ENCODE results near the gene DAAM2.

Gene DAAM2

DNA sequence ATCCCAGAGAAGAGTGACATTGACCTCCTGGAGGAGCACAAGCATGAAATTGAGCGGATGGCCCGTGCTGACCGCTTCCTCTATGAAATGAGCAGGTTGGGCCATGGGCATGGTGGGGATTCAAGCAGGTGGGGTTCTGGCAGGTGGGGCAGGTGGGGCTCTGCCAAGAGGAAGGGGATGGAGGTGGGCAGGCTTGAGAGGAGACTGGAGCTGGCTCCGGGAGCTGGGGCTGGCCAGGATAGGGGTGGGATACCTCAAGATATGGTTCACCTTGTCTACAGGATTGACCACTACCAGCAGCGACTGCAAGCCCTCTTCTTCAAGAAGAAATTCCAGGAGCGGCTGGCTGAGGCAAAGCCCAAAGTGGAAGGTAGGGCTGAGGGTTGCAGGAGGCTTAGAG lies 99.2 kb downstream of the DAAM2 start:
- peak; percentile 13 for DNase-seq

DNA sequence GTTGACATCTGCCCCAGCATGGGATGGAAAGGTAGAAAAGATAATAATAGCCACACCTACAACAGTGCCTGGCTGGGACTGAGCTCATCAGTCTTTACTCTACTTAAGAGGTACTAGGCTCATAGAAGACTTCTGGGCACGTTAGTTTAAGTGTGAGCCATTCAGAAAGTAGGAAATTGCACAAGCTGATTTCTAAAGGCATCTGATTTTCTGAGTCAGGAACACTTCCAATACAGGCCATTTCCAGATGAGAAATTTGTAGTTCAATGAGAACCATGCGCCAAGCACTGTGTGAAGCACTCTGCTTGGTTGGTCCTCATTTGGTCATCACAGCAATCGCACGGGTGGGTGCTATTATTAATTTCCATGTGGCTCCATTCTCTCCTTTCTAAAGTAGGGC lies 99.8 kb downstream of the DAAM2 start:
- no peak for DNase-seq

DNA sequence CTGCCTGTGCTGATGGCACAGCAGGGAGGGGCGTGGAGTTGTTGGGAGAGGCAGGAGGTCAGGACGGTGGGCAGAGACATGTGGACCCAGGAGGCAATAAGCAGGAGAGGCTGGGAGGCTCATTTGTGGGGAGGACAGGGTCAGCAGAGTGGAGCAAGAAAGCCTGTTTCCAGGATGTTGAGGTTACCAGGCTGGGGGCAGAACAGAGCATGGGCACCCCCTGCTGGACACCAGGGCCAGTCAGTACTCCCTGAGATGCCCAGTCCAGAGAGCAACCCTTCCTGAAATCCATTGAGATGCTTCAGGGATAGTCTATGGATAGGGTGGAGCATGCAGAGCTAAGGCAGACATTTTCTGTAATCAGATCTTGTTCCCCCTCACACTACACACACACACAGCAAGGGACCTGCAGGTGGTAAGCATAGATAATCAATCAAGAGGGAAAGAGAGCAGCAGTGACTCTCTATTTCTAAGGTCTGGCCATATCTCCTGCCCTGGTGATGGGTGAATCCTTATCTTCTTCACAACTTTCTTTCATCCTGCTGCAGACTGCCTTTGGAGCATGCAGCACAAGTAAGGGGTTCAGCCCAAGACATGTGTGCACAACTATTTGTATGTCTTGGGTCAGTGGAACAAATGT lies 100.4 kb downstream of the DAAM2 start:
- peak; percentile 7 for DNase-seq

GRCh38 chr6:39893286-39893685 lies 101.1 kb downstream of the DAAM2 start:
- DNase-seq, result no peak

- no peak for DNase-seq
Measured at GRCh38 chr6:39896701-39897100, 104.5 kb downstream of the DAAM2 start.

DNA sequence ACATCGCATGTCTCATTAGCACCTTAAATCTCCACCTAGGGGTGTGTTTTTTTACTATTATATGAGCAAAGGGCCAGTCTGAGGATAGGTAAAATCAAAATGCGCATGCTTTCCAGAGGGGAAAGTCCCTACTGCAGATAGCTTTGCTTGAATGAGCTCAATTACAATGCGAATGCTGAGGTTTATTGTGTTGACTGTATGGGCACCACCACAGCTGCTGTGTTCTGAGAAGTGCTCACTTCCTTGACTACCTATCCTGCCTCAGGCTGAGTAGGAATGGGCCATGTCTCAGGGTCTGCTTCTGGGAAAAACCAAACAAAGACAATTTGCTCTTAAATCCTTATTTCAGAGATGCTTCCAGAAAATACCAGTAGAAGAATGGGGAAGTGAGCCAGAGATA lies 105.5 kb downstream of the DAAM2 start:
- no peak for DNase-seq

DNA sequence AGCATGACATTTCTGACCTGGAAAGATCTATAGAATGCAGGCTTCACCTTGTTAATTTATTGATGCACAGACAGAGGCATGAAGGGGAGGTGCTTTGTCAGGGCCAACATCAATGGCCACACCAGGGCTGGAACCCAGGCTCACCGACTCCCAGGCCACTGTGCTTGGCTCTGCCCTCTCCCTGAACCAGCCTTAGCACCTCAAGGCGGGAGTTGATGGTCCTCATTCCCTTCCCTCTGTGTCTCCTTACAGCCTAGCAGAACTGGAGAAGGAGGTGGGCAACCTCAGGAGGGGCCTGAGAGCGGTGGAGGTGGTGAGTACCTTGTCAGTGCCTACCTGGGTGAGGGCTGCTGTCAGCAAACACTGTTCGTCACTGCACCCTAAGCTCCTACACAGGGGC lies 106.4 kb downstream of the DAAM2 start:
- DNase-seq, result no peak

DNA sequence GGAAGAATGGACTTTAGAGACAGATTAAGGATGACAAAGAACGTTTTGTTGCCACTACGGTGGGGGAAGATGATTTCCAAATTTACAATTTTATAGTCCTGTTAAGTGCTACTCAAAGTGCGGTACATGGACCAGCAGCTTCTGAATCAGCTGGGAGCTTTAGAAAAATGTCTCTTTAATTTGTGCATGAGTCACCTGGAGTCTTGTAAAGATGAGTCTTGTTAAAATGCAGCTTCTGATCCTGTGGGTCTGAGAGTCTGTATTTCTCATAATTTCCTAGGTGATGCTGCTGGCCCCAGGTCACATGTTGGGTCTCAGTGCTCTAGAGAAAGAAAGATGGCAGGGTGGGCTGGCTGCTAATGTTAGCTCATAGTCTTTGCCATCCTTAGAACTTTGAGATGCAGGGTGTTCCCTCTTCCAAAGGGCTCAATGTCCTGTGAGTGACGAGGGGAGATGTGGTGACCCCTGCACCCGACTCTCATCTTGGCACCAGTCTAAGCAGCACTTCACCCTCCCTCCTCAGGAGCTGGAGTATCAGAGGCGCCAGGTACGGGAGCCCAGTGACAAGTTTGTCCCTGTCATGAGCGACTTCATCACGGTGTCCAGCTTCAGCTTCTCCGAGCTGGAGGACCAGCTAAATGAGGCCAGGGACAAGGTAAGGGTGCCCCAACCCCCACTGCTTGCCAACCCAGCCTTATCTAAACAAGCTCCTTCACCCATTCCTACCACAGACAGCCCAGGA lies 107.5 kb downstream of the DAAM2 start:
- no peak for DNase-seq

DNA sequence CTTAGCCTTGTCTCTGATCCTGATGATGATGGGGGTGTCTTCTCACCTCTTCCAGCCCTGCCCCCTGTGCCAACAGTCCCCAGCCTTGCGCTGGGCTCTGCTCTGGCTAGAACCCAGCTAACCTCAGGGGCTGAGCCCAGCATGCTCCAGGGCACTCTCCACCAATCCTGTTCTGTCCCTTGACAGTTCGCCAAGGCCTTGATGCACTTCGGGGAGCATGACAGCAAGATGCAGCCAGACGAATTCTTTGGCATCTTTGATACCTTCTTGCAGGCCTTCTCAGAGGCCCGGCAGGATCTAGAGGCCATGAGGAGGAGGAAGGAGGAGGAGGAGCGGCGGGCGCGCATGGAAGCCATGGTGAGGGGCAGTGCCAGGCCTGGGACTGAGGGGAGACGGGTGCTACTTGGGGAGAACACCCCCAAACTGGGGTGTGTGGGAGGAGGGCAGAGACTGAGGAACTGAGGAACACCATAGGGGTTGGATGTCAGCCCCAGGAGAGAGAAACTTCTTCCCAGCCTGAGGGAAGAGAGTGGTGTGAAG lies 109.0 kb downstream of the DAAM2 start:
- no peak for DNase-seq

- DNase-seq, result no peak
Measured at GRCh38 chr6:39901670-39902069, 109.5 kb downstream of the DAAM2 start.

DNA sequence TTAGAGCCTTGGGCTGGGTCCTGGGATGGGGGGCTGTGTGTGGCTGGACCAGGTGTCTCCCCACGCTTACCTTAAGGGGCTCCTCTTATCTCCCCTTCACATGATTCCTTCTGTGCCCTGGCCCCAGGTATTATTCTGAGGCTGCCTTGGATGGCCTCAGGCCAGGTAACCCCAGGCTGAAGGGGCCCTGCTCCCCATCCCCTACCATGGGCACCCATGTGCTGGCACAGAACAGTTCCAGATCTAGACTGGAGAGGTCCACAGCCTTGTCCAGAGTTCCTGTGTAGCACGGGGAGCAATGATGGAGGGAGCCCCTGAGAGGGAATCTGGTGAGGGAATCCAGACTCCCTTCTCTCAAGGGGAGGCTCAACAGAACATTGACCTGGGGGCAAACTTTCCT lies 110.0 kb downstream of the DAAM2 start:
- no peak for DNase-seq

DNA sequence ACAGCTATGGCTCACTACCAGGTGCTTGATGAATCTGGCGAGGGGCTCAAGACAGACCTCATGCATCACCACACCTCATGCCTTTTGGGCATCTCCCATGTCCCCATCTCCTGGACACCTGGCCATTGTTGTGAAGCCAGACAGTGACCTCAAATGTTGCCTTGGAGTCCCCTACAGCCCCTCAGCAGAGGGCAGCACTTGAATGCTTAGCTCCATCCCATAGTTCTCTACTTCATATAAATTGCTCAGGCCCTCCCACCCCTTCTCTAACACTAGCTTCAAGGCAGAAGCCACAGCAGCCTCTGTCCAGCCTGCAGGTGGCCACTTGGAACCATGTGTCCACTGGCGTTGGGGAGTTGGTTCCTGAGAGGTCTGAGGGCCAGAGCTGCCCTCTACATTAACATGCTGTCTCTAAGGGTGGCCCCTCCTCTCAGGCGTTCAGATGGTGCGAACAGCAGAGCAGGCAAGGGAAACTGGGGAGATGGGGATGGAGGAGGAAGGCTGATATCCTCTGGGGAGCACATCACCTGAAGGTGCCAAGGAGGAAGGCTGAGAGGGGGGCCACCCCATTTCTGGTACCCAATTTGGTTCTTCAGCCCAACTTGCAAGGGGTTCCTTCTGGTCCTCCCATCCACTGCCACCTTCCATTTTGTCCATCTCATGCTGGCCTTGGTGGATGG lies 110.8 kb downstream of the DAAM2 start:
- DNase-seq, result no peak

DNA sequence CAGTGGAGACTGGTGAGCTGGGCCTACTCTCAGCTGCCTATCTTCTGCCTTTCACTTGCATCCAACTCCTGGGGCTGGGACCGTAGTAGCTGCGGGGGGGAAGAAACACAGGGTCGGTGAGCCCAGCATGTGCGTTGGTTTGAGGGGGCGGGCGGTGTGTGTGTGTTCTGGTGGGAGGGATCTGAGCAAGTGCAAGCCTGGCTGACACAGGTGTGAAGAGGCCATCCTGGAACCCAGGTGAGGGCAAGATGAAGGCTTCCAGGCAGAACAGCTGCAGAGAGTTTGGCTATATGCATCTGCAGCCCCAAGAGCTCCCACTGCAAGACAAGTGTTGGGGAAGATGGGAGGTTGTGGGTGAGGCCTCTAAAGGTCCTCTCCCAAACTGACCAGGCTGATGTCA lies 111.5 kb downstream of the DAAM2 start:
- DNase-seq, result no peak

GRCh38 chr6:39904946-39905639 lies 112.9 kb downstream of the DAAM2 start:
- DNase-seq, result no peak

GRCh38 chr6:39905640-39905975 lies 113.4 kb downstream of the DAAM2 start:
- no peak for DNase-seq

- DNase-seq, result no peak
Measured at GRCh38 chr6:39906318-39906761, 114.2 kb downstream of the DAAM2 start.

- DNase-seq, result no peak
Measured at GRCh38 chr6:39907871-39908575, 115.8 kb downstream of the DAAM2 start.

- no peak for DNase-seq
Measured at GRCh38 chr6:39908838-39909583, 116.8 kb downstream of the DAAM2 start.

DNA sequence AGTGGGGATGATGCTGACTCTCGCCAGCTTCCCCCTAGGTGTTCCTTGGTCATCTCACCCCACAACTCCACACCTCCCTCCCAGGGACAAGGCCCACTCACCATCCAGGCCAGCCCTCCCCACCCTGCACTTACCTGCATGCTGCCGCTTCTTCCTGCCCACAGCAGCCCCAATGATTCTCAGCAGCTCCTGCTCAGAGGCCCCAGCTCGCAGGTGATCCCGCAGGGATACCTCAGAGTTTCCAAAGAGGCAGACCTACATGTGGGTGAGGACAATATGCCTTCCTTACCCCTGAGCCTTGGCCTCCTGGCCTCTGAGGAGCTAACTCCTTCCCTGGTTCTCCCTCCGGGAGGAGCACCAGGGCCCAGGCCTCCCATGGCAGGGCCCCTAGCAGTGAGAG lies 117.5 kb downstream of the DAAM2 start:
- no peak for DNase-seq

DNA sequence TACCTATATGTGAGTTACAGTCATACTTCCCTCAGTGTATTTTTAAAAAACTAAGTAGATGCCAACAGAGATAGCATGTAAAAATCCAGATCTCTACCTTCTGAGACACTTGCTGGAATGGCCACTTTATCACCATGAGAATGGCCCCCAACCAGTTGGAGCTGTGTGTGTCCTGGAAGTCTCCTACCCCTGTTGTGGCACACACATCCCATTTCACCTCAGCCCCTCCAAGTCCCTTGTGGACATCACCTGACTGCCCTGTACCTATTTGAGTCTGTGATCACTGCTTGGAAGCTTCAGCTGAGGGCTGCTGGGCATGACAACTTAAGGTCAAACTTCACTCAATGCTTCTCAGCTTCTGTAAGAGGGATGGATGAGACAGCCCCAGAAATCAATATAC lies 118.0 kb downstream of the DAAM2 start:
- no peak for DNase-seq

DNA sequence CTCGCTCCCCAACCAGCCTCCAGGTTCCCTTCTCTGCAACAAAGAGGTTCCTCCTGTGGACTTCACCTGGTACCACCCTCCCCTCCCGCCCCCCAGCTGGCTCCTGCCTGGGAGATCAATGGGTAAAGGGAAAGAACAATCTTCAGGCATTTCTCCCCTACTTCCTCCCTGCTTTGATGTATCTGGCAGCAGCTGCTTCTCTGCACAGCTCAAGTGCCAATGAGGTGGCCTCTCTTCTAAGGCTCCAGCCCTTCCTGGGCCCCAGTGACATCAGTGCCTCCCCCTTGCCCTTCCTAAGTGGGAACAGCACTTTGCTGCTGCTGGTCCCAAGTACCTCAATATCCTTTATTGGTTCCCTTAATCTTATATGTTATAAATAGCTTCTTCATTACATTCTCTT lies 118.6 kb downstream of the DAAM2 start:
- no peak for DNase-seq

DNA sequence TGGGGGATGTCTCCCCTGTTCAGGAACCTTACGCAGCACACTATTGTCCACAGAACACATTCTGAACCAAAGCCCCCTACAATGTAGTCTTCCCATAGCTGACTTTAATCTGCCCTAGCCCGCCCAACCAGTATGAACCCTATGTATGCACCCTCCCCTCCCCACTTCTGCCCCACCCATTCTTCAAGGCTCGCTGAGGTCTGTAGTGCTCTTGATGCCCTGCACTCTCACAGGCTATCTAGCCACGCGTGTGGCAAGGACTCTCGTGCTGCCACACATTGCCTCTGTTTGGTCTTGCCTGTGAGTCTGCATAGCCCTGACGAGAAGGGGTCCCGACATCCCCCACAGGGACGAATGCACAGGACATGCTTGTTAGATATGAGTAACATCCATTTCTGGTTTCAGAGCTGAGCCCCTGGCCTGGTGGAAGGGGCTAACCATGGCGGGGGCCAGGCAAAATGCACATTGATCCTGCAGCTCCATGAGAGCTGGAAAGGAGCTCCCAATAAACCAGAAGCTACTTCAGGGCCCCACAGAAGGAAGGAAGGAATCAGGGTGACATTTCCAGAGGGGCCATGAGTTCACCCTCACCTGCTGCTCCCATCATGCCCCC lies 119.4 kb downstream of the DAAM2 start:
- no peak for DNase-seq

Data from CD4-positive, alpha-beta T cell treated with Interleukin-15 for 1 hour (primary cell).